ENCODE data around the gene TOP3B.

The TOP3B gene

DNA sequence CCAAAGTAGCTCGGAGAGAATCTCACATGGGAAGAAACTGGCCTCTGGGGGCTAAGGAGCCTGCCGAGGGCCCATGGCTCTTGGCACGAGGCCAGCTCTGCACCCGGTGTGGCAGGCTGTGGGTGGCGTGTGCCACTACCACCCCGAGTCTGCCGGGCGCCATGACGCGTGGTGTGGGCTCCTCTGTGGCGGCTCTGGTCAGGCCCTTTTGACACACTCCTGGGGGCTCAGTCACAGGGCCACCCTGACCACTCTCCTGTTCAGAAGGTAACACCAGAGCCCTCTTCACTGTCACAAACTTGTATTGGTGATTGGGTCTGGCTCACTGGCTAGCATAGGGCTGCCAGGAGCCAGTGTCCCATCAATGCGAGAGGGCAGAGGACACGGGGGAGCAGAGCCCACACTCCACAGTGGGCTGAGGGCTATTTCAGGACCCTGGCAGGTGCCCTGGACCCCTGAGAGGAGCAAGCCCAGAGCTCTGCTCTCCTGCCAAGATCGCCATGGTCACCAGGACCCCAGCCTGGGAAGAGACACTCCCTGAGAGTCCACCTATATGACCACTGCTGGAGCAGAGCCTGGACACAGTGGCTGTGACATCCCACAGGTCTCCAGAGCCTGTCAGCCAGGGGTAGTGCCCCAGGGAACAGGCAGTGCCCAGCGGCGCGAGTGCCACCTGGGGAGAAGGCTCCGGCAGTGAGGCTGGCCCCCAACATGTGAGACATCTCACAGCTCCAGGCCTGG is 21.3 kb downstream of the TOP3B start:
- no peak for DNase-seq

DNA sequence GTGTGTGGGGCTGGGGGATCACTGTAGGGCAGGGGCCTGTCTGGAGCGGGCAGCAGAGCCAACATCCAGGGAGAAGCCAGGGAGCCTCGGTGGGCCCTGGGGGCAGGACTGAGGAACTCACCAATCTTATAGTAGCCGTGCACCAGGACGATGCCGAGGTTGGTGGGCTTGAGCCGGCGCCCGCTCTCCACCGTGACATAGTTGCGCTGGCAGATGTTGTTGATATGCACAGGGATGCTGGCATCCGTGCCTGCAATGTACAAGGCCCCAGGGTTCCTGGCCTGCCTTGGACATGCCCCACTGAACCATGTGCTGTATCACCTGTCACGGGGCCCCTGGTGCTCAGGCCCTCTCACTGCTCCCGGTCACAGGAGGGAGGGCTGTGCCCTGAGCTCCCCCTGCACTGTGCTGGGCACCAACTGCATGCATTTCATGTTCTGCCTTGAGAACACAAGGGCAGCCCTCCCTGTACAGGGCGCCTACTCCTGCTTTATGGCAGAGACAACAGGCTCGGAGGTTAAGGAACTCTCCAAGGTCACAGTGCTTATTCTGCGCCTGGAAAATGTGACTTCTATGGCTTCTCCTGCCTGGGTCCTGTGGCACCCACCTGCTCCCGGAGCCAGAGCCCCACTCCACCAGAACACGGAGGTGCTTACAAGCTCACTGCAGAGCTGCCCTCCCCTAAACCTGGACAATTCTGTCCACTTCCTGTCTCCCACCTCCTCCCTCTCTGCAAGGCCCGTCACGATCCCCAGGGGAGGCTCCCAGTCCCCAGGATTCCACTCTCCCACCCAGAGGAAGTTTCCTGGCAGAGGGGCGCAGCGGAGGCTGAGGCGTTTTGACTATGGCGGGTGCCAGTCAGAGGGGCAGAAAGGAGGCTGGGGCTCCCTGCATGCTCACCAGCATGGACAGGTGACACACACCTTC is 22.1 kb downstream of the TOP3B start:
- no peak for DNase-seq

DNA sequence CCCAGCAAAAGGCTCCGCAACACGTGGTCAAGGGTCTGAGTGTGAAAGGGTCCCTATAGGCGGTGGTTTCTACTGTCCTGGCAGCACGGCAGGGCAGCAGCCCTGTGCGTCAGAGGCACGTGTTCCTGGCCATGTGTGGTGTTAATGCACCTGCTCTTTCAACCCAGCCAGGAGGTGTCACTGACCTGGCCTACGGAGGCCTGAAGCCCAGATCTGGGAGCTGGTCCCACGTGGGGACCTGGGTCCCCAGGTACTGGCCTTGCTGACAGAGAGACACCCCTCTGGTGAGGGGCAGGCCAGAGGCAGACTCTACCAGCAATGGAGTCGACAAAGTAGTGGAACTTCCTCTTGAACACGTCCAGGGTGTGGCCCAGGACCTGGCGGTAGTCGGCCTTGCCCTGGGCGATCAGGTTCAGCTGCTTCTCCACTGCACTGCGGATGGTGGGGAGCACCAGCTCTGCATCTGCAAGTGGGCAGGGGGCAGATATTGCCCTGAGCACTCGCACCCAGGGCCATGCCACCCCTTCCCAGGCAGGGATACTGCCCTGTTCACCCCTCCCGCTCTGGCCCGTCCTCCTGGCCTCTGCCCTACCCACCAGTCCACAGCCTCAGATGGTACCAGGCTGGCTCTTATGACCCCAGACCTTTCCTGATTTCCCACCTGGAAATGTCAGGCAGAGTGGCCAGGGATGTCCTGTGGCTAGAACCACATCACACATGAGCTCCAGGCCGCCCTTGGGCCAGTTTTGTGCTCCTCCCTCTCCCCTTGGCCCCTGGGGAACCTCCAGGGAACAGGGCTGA is 23.1 kb downstream of the TOP3B start:
- DNase-seq, result no peak

DNA sequence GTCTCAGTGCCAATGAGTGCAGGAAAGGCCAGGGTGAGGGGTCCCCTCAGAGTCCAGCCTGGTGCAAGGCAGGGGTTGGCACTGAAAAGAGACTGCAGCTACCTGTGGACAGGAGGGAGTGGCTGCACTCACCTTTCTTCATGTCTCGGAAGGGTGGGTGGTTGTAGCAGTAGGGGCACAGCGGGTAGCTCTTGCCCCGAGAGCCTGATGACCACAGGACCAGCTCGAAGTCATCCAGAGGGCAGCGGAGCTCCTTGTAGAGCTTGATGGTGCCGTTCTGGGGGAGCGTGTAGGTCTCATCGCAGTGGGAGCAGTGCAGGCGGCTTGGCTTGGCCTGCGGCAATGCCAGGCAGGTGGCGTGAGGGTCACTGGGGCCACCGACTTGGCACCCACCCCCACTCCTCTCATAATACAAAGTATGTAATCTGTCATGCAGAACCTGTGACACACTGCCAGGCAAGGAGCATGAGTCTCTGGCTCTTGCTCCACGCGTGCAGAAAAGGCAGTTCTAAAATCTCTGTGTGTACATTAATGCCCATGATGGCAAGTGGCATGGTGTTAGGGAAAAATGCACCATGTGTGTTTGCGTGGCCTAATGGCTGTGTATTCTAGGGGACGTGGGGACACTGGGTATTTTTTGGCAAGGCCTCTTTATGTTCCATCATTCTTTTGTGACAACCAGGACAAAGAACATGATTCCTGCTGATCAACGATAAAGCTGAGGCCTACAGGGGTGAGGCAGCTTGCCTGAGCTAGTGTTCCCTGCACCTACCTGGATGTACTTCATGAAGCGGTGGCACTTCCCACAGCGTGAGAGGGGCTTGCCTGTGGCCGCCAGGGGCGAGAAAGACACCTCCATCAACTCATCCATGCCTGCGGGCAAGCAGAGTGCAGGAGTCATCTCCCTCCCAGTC is 24.0 kb downstream of the TOP3B start:
- DNase-seq, result no peak

DNA sequence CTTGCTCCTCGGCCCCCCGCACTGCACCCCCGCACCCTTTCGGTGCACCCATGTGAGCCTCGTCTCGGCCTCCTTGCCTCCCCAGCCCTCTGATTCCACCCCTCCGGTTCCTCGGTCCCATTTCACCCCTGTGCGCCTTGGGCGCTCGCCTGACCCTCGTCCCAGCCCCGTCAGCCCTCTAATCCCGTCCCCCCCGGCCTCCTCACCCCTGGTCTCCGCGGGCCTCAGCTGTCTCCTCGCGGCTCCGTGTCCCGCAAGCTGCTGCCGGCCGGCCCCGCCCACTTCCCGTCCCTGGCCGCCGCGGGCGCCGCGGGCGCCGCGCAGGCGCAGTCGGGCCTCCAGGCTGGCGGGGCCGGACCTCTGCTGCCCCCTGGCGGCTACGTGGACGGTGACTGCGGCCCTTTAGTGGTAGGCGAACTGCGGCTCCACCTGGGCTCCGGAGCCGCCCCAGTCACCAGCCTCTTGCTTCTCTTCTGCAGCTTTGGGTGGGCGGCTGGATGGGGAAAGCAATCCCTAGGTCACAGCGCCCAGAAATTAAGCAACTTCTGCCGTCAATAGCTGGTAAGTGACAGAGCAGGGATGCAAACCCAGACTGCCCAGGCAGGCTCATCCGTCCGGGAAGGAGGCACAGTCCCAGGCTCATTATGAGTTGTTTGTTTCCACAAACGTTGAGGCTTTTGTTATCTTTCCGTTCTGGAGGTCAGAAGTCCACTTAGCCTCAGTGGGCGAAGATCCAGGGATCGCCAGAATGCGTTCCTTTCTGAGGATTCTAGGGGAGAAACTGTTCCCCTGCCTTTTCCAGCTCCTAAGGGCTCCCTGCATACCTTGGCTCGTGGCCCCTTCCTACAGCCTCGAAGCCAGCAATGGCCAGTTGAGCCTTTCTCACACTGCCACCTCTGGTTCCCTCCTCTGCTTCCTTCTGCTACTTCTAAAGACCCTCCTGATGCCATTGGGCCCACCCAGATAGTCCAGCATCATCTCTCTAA is 29.7 kb downstream of the TOP3B start, which contains the start of gene PPM1F:
Gene PPM1F (minus strand): TSS at position 263 of the 986 bp plus-strand sequence. CDS start 6,800 bp downstream, outside the sequence.
- DNase-seq, result peak; percentile 87 to 92

DNA sequence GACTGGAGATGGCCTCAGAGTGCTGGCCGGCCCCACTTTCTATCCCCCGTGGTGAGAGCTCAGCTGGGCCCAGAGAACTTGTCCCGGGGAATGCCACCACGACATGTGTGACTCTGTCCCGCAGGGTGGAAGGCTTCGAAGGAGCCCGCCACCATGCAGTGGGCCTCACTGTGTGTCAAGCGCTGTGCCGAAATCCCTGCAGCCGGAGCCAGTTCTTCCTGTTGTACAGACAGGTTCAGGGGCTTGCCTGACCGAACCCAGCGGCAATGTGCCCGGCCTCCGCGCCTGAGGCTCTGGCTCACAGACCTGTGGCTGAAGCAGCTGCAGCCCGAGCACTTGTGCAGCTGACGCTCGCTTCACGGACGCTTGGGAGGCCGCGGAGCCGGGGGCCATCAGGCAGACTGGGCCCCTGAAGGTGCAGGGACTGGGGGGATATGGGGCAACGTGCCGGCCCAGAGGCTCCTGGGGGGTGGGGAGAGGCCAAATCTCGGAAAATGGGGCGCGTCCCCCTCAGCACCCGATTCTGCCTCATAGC is 30.6 kb downstream of the TOP3B start:
- peak in 1 of 2 donors; percentile 5 for DNase-seq

DNA sequence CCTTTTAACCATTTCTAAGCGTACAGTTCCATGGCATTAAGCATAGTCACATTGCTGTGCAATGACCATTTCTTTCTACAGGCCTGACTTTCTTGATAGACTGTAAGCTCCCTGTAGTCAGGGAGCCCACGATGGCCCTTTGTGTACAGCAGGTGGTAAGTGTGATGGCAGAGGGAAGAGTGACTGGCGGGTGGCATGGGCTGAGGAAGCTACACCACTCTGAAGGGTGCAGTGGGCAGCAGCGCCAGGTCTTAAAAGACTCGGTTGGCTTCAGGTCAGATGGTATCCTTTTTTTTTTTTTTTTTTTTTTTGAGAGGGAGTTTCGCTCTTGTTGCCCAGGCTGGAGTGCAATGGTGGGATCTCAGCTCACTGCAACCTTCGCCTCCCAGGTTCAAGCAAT is 31.5 kb downstream of the TOP3B start:
- DNase-seq, result no peak

DNA sequence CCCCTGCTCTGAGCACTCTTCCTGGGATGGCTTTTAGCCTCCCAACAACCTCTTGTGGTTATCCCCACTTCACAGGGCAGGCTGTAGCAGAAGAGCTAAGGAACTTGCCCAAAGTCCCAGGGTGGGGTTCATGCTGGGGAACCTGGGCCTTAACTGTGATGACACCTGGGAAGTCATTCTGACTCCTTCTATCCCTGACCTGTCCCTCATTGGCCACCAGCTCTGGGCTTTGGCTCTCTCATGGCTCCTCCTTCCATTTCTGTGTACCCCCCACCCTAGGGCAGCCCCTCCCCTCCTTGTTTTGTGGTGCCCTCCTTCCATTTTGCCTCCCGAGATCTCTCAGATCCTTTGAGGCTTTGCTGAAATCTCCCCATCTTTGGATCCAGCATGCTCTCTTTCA is 32.6 kb downstream of the TOP3B start:
- DNase-seq, result no peak

DNA sequence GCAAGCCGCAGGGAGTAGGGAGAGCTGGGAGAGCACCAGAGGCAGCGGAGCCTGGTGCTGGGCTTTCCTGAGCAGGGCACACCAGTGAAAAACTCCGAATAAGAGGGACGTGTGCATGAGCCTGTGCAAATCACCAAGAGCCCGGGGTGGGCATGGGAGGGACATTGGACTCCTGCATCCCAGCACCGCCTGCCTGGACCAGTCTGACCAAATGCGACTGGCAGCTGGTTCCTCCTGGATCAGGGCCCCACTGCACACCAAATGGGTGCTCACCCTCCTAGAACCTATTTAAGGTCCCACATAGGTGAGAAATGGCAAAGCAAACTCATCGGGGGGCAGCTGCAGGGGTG is 33.0 kb downstream of the TOP3B start:
- no peak for DNase-seq

DNA sequence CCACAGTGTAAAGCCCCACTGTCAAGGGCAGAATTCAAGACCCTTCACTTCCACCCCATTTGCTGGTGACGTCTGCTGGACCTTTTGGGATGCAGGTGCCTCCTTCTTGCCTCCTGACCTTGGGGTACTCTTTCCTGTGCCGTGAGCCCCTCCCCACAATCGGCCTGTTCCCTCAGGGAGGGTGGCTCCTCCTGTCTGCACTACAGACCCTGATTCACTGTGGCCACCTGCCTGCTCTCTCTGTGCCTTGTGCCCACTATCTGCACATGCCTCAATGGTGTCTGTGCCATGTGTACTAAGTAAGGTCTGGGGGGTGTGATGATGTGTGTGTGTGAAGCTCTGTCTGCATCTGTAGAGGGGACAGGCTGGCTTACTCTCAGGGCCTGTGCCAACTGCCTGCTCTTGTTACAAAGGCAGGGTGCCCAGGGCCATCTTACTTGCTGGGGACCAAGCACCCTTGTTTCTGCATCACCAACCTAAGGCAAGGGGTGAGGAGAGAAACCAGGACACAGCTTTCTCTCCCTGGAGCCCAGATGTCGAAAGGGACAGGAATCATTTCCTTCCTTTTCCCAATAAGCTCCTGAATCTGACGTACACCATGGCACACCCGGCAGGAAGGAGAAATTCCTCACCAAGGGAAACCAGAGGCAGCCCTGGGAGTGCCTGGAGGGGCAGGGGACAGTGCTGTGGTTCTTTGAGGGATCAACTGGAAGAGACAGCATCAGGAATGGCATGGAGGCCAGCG is 33.6 kb downstream of the TOP3B start:
- DNase-seq, result no peak

DNA sequence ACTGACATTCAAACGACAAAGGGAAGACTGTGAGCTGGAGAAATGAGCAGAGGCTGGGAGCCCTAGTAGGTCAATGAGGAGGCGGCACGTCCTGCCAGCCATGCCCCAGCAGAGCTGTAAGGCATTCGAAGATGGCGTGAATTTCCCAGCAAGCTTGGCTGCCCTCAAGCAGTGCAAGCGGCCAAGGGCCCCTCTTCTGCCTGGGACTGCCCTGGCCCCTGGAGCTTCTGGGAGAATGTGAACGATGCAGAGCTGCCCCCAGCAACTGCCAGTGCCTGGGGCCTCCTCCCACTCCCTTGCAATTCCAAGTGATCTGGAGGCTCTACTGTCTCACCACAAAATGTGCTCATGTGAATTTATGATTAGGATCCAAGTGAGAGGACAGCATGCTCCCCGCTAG is 34.2 kb downstream of the TOP3B start:
- DNase-seq, result no peak

DNA sequence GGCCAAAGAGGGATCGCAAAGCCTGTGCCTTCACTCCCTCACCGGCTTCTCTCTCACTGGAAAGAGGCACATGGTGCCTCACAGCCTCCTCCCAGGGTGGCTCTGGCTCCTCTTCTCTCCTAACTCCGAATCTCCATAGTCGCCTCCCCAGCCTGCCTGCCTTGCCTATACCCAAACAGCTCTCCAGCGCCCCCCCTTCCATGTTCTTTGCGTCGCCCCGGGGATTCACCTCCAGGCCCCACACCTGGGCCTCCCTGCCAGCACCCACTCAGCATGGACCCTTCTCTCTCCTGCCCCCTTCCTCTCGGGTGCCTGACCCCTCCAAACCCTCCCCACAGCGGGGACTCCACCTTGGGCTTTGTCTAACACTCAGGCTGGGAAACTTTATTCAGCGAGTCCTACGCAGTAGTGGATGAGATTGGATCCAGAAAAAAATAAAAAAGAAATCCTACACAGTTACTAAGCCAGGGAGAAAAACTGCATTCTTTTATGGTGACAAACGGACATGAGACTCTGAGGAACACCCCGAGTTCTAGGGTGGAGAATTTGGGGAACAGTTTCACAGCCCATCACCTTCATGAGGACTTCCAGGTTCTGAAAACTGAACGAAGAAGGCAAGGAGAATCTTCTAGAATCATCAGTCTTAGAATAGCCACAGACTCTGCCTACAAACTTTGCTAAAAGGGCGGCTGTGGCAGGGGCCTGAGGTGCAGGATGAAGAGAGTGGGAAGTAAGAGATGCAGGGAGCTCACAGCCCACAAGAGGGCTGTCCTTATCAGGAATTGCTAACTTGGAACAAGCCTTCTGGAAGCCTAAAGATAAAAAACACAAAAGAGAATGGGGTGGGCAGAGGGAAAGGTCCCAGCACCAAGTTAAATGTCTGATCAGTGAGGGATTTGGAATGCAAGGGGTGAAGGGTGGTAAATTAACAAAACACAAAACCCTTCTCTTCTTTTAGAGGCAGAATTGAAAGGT is 35.3 kb downstream of the TOP3B start:
- no peak for DNase-seq

DNA sequence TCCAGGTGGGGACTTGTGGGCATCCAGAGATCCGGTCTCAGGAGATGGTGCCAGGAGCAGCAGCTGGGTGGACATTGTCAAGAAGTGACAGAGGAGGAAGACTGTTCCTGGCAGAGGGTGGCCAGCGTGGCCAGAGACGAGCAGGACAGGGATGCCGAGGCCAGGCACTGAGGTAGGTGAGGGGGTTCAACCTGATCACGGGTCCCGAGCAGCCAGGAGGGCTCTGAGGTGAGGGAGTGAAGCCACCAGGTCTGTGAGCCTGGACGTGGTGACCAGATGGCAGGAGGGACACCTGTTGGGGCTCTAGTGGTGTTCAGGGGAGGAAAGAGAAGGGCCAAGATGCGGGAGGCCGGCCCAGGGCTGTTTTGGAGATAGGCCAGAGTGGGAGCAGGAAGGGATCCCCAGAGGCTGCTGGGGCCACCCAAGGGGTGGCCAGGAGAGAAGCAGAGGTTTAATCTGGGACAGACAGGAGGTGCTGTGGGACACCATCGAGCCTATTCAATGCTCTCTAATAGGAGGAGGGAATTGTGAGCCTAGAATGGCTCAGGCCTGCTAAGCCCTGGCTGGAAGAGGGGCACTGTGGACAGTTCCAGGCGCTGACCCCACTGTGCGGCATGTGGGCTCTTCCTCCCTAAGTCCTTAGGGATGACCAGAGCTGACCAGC is 36.2 kb downstream of the TOP3B start:
- DNase-seq, result no peak

DNA sequence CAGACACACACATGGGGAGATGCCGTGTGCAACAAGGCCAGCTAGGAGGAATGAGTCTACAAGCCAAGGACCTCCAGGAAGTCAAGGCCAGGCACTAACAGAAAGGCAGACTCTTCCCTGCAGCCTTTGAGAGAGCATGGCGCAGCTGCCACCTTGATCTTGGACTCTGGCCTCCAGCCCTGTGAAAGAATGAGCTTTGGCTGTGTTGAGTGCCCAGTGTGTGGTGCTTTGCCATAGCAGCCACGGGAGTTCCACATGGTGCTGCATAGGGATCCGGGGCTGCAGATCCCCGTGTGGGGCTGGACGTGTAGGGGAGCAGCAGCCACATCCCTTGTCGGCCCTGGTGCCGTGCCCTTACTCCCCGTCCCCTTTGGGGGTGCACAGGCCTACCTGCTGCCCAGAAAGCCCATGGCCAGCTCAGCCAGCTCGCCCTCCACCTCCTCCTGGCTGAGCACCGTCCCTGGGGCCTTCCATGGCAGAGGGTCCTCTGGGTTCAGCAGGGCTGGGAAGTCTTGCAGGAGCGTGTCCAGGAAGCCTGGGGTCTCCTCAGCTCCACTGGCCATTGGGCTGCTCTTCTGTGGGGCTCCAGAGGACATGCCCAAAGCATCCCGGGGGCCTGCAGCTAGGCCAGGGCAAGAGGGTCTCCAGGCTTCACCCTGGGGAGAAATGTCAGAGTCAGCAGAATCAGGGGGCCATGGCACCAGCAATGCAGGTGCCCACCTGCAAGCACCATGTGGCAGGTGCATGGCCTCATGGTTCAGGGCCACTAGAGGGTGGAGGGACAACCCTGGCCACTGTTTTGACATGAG is 36.9 kb downstream of the TOP3B start:
- DNase-seq, result no peak

DNA sequence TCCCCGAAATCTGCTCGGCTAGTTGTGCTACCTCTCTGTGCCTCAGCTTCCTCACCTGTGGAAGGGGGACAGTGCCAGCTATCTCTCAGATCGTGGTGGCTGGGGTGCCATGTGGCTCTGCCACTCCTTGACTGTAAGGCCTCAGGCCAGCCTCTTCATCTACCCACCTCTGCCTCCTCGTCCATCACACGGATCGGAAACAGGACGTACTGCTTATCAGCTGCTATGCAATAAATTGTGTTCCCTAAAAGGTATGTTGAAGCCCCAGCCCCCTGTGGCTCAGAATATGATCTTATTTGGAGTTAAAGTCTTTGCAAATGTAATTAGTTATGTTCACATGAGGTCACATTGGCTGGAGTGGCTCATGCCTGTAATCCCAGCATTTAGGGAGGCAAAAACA is 37.7 kb downstream of the TOP3B start:
- DNase-seq, result no peak

DNA sequence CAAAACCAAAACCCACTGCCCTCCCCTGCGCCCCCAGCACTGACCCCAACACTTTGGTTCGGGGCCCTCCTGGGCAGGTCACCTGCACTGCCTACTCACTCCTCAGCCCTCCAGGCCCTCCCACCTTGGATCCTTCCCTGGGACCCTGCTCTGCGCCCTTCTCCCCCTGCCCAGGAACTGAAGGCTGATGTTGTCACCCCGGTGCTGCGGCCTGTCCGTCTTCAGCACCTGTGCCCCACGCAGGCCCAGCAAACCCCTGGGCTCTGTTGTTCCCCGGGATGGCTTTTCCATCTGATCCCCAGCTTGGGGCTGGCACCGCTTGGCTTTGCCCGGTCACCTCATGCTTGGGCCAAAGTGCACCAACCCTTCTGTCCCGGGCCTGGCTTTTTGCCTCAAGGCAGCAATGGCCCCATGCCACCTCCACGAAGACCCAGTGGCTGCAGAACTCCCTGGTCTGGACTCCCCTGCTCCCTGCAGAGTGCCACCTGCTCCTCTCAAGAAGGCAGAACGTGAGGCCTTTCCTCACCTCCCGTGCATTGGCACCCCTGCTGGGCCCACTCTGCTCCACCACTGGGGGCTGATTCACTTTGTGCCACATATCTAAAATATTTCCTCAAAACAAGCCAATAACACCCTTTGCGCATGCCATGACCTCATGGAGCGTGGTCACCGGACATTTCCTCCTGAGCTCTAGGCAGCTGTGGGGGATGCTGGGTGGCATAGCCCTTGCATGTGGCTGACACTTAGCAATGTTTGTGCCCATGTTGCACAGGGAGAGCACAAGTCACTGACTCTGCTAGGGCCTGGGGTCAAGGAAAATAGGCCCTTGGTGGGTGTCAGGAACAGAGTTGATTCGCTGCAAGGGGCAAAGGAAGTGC is 38.8 kb downstream of the TOP3B start:
- DNase-seq, result no peak

Measured in CD4-positive, alpha-beta T cell treated with Interferon alpha-2 for 1 hour (primary cell).